H1 (cell line): ENCODE results near the gene ANKRD6. TPM values are rescaled to one million over a fixed set of nuclear protein-coding genes. Genes with fewer than 3 reads are reported as not detected.

ENCODE experiments used
- CTCF ChIA-PET: fragments of 300-600 bp; sonication (Branson Sonifier 250); formaldehyde crosslinking; loops from one replicate; lab custom pipeline; 2021; ENCODE audit not compliant: partially characterized antibody; lab: Charles Lee
- POLR2A ChIA-PET: fragments of 300-600 bp; sonication (Branson Sonifier 250); formaldehyde crosslinking; loops from one replicate; lab custom pipeline; 2021; ENCODE audit warnings: inconsistent platforms; ENCODE audit not compliant: partially characterized antibody; lab: Charles Lee
- DNase-seq, 2 experiments: peaks; one replicate each; pipeline versions ENCODE4 v3.0.0 to v3.0.0-alpha.2; 2010 to 2022; ENCODE audit warnings: low spot score in 2 of 2, low read depth in 1 of 2, mixed read lengths in 1 of 2
- FAIRE-seq: peaks from 2 replicates; lab custom pipeline; 2011; peaks lifted over from hg19 to GRCh38; lab: Jason Lieb, UNC
- H2AFZ ChIP-seq: 2 replicates; pipeline ENCODE4 v1.8.1; 2012; ENCODE audit warnings: low read length, inconsistent platforms
- H2AK5ac ChIP-seq: 2 replicates; pipeline ENCODE4 v1.6.1; 2013; ENCODE audit warnings: low read depth, low read length
- H2BK120ac ChIP-seq: replicated peaks from 2 replicates; pipeline ENCODE3; 2013; ENCODE audit warnings: low read depth, low read length, inconsistent platforms
- H2BK12ac ChIP-seq: 2 replicates; pipeline ENCODE4 v1.6.1; 2013; ENCODE audit warnings: low read depth, low read length
- H2BK15ac ChIP-seq: 2 replicates; pipeline ENCODE4 v1.6.1; 2013; ENCODE audit warnings: low read length
- H2BK20ac ChIP-seq: 2 replicates; pipeline ENCODE4 v1.6.1; 2013; ENCODE audit warnings: low read length
- H2BK5ac ChIP-seq: 2 replicates; pipeline ENCODE4 v1.6.1; 2013; ENCODE audit warnings: low read depth, low read length
- H3K14ac ChIP-seq: 2 replicates; pipeline ENCODE4 v1.6.1; 2013; ENCODE audit warnings: inconsistent platforms; ENCODE audit not compliant: insufficient read length
- H3K18ac ChIP-seq: 2 replicates; pipeline ENCODE4 v1.6.1; 2013; ENCODE audit warnings: low read length; ENCODE audit errors: extremely low read depth
- H3K23ac ChIP-seq: 2 replicates; pipeline ENCODE4 v1.6.1; 2013; ENCODE audit warnings: inconsistent platforms; ENCODE audit not compliant: insufficient read length
- H3K23me2 ChIP-seq: 2 replicates; pipeline ENCODE4 v1.6.1; 2013; ENCODE audit warnings: low read depth, low read length
- H3K27ac ChIP-seq: 2 replicates; pipeline ENCODE4 v1.6.1; 2011; ENCODE audit warnings: low read depth, low read length, inconsistent platforms
- H3K27me3 ChIP-seq, 4 experiments: replicated peaks in 1 of 4; 1 replicate in 1 of 4; 2 replicates in 3 of 4; pipeline versions ENCODE4 v1.6.1 to v1.8.1; 2011 to 2013; ENCODE audit warnings: low read length in 3 of 4, mild to moderate bottlenecking in 3 of 4, inconsistent platforms in 2 of 4, mixed read lengths in 2 of 4, moderate library complexity in 1 of 4; ENCODE audit not compliant: control insufficient read depth in 3 of 4, insufficient read depth in 3 of 4; ENCODE audit errors: extremely low read depth in 1 of 4
- H3K36me3 ChIP-seq, 4 experiments: 2 replicates each; pipeline versions ENCODE4 v1.6.1 to v1.8.1; 2011 to 2013; ENCODE audit warnings: mild to moderate bottlenecking in 4 of 4, low read length in 3 of 4, moderate library complexity in 2 of 4, control low read depth in 1 of 4, inconsistent platforms in 1 of 4; ENCODE audit not compliant: insufficient read depth in 4 of 4, control insufficient read depth in 2 of 4
- H3K4ac ChIP-seq: replicated peaks from 2 replicates; pipeline ENCODE3; 2013; ENCODE audit warnings: low read length, low read depth, mixed read lengths, inconsistent platforms; ENCODE audit not compliant: insufficient read length
- H3K4me1 ChIP-seq, 4 experiments: replicated peaks in 1 of 4; 1 replicate in 1 of 4; 2 replicates in 3 of 4; pipeline versions ENCODE4 v1.6.1 to v1.8.1; 2011 to 2013; ENCODE audit warnings: low read length in 3 of 4, inconsistent platforms in 2 of 4, mixed read lengths in 1 of 4; ENCODE audit not compliant: insufficient read depth in 4 of 4, control insufficient read depth in 3 of 4
- H3K4me2 ChIP-seq, 2 experiments: 2 replicates each; pipeline versions ENCODE4 v1.6.1 to v1.8.1; 2011 to 2013; ENCODE audit warnings: low read depth in 2 of 2, low read length in 2 of 2, control low read depth in 1 of 2, inconsistent platforms in 1 of 2, mild to moderate bottlenecking in 1 of 2; ENCODE audit not compliant: insufficient read depth in 1 of 2
- H3K4me3 ChIP-seq, 4 experiments: fragments of 200-600, 300-600 bp in 1 of 4; sonication (generic), shearing (Covaris generic), sonication (Bioruptor Twin) in 1 of 4; 2 replicates each; pipeline versions ENCODE4 v1.5.1 to v1.8.1; 2011 to 2016; ENCODE audit warnings: low read length in 4 of 4, low read depth in 3 of 4, control low read depth in 2 of 4, inconsistent platforms in 2 of 4, mild to moderate bottlenecking in 2 of 4, mixed read lengths in 1 of 4, moderate library complexity in 1 of 4; ENCODE audit not compliant: insufficient read depth in 2 of 4; ENCODE audit errors: extremely low read depth in 1 of 4
- H3K56ac ChIP-seq: replicated peaks from 2 replicates; pipeline ENCODE3; 2013; ENCODE audit warnings: low read depth, mild to moderate bottlenecking, mixed read lengths, low read length, inconsistent platforms; ENCODE audit not compliant: insufficient read length
- H3K79me1 ChIP-seq: 2 replicates; pipeline ENCODE4 v1.6.1; 2013; ENCODE audit warnings: low read depth, low read length, control low read depth
- H3K79me2 ChIP-seq, 2 experiments: 2 replicates each; pipeline versions ENCODE4 v1.6.1 to v1.8.1; 2012 to 2013; ENCODE audit warnings: low read length in 2 of 2, mild to moderate bottlenecking in 2 of 2, inconsistent platforms in 1 of 2; ENCODE audit not compliant: insufficient read depth in 2 of 2, control insufficient read depth in 1 of 2
- H3K9ac ChIP-seq, 4 experiments: replicated peaks in 1 of 4; 1 replicate in 1 of 4; 2 replicates in 3 of 4; pipeline versions ENCODE4 v1.6.1 to v1.8.1; 2011 to 2013; ENCODE audit warnings: low read depth in 3 of 4, low read length in 3 of 4, control low read depth in 2 of 4, mild to moderate bottlenecking in 2 of 4, moderate library complexity in 2 of 4, inconsistent platforms in 1 of 4; ENCODE audit errors: extremely low read depth in 1 of 4
- H3K9me3 ChIP-seq, 2 experiments: 2 replicates each; pipeline versions ENCODE4 v1.6.1 to v1.8.1; 2012 to 2013; ENCODE audit warnings: mild to moderate bottlenecking in 2 of 2, moderate library complexity in 2 of 2, control low read depth in 1 of 2, inconsistent platforms in 1 of 2, low read depth in 1 of 2, low read length in 1 of 2, mixed read lengths in 1 of 2; ENCODE audit not compliant: insufficient read depth in 2 of 2
- H4K20me1 ChIP-seq, 2 experiments: replicated peaks in 1 of 2; 2 replicates each; pipeline versions ENCODE3 to v1.8.1; 2011 to 2013; ENCODE audit warnings: inconsistent platforms in 2 of 2, low read length in 2 of 2, mild to moderate bottlenecking in 1 of 2; ENCODE audit not compliant: insufficient read depth in 2 of 2, control insufficient read depth in 1 of 2
- H4K5ac ChIP-seq: 2 replicates; pipeline ENCODE4 v1.6.1; 2013; ENCODE audit warnings: low read length, low read depth, mixed read lengths, inconsistent platforms; ENCODE audit not compliant: insufficient read length
- H4K8ac ChIP-seq: 2 replicates; pipeline ENCODE4 v1.8.0; 2013; ENCODE audit warnings: mild to moderate bottlenecking, moderate library complexity, low read length, inconsistent platforms; ENCODE audit not compliant: insufficient read depth; ENCODE audit errors: extremely low read depth
- H4K91ac ChIP-seq: replicated peaks from 2 replicates; pipeline ENCODE3; 2013; ENCODE audit warnings: low read length, mixed read lengths, inconsistent platforms; ENCODE audit not compliant: insufficient read length
- BCL11A ChIP-seq, 2 experiments: IDR thresholded peaks; one replicate each; pipeline ENCODE4 v1.6.1; 2011; ENCODE audit warnings: low read depth in 2 of 2, low read length in 2 of 2, mild to moderate bottlenecking in 2 of 2
- EP300 ChIP-seq, 2 experiments: IDR thresholded peaks; 1 replicate in 1 of 2; 2 replicates in 1 of 2; pipeline ENCODE4 v1.6.1; 2011 to 2012; ENCODE audit warnings: low read depth in 2 of 2, low read length in 2 of 2, mild to moderate bottlenecking in 2 of 2, borderline replicate concordance in 1 of 2, inconsistent platforms in 1 of 2, moderate library complexity in 1 of 2
- POLR2AphosphoS5 ChIP-seq: IDR thresholded peaks from 2 replicates; pipeline ENCODE4 v1.6.1; 2011; ENCODE audit warnings: low read depth, low read length
- WGBS, 2 experiments: shearing (Covaris generic) in 1 of 2; methylation state at CpG; one replicate each; pipeline versions ENCODE4 v1.1.6 to v1.1.7; 2013 to 2015; ENCODE audit warnings: low lambda C conversion rate in 2 of 2, mixed read lengths in 2 of 2, inconsistent platforms in 1 of 2, low coverage in 1 of 2, missing lambda C conversion rate in 1 of 2; ENCODE audit not compliant: insufficient replicate concordance in 2 of 2, insufficient coverage in 1 of 2, insufficient read length in 1 of 2; ENCODE audit errors: extremely low coverage in 1 of 2, missing lambda C conversion rate in 1 of 2; 5-methylcytosine and 5-hydroxymethylcytosine counted together
- polyA plus RNA-seq, 7 experiments: library from polyadenylated mRNA; depleted of rRNA in 3 of 7; stranded (reverse) in 5 of 7; unstranded in 2 of 7; fragments of >200 nt in 5 of 7; fragments of 200-250 nt in 2 of 7; gene quantifications; 1 replicate in 5 of 7; 2 replicates in 1 of 7; 4 replicates in 1 of 7; pipeline versions ENCODE4 v1.2.1 to v1.2.3, GENCODE V29; 2011 to 2013; ENCODE audit warnings: missing spikeins in 2 of 7, mixed read lengths in 2 of 7
- total RNA-seq: library from RNA; stranded (reverse); fragmentation: NEBNext Ultra II Directional; extraction: Animal tissue kit (Norgen Biotek cat#: 25700); gene quantifications from 2 replicates; pipeline ENCODE4 v1.2.1, GENCODE V29; 2021

ANKRD6 gene
- total and polyA plus RNA-seq, 2 of the 8 experiments (the other 6 are each of a cell fraction or from before 2014, with no cell fraction given), result 5.9 to 12.8 TPM

DNA sequence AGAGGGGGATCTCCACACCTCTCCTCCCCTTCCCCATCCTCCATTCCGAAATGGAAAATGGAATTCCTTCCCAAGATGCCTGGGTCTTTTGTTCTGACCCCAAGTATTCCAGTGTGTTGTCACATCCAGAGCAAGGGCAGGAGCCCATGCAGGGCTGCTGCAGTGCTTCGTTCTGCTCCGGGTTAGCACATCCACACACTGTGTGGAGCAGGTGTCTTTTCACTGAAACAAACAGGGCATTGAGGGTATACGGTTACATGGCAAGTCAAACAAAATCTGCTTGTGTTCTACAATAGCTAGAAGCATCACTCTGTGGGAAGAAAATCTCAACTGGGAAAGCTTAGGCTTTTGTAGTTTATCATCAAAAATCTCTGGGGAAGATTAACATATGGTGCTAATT, 148.7 kb downstream of the ANKRD6 start:
- no peak overlapping the region for H2BK5ac ChIP-seq
- no peak overlapping the region for H4K91ac ChIP-seq
- H3K79me1 ChIP-seq, result no peaks in the 10 kb centered on the region
- no peak overlapping the region for H3K23ac ChIP-seq
- H3K18ac ChIP-seq, result no peak overlapping the region
- no peak overlapping the region for H3K9ac ChIP-seq
- peaks cover 0 to 3% (median 1%) of the 10 kb centered on the region in 4 experiments; a peak in 1 of 7 replicates for H3K4me1 ChIP-seq
- no peaks in the 10 kb centered on the region for H3K23me2 ChIP-seq
- no peak overlapping the region for H3K27ac ChIP-seq
- WGBS, 2 experiments, result 86% methylated on average over 4 of the region's 4 CpGs; no CpG with 5 or more reads in 1 of the 2 experiments
- H3K4me2 ChIP-seq, result no peak overlapping the region
- no peak overlapping the region for H2BK20ac ChIP-seq
- H2AK5ac ChIP-seq, result no peak overlapping the region
- no peak overlapping the region for H2AFZ ChIP-seq
- no peak for TF ChIP-seq POLR2AphosphoS5
- no peak for TF ChIP-seq BCL11A (IDR thresholded peaks at IDR 0.05; ENCODE audit: low read depth in 2 of 2, low read length in 2 of 2)
- TF ChIP-seq EP300 (IDR thresholded peaks at IDR 0.05; ENCODE audit: borderline replicate concordance in 1 of 2, low read depth in 2 of 2, low read length in 2 of 2), result no peak
- H4K5ac ChIP-seq, result no peak overlapping the region
- no peak overlapping the region for H4K8ac ChIP-seq
- H3K9me3 ChIP-seq, result no peaks in the 10 kb centered on the region
- no peak overlapping the region for H3K4ac ChIP-seq
- no peak for FAIRE-seq
- no peaks in the 10 kb centered on the region for H3K27me3 ChIP-seq
- DNase-seq, result no peak
- ChIA-PET POLR2A (no interaction called here), CTCF (interaction anchor here (0.8 to 2.3 kb wide), 11 partner anchors 9 to 332 kb away, joined by 3 to 7 read pairs (median 4); no protein-coding TSS in a partner anchor)
- no peak overlapping the region for H2BK12ac ChIP-seq
- H2BK120ac ChIP-seq, result no peak overlapping the region
- H3K79me2 ChIP-seq, result no peaks in the 10 kb centered on the region
- H3K4me3 ChIP-seq, result no peak overlapping the region
- no peaks in the 10 kb centered on the region for H3K36me3 ChIP-seq
- no peaks in the 10 kb centered on the region for H4K20me1 ChIP-seq
- H2BK15ac ChIP-seq, result no peak overlapping the region
- no peak overlapping the region for H3K56ac ChIP-seq
- no peak overlapping the region for H3K14ac ChIP-seq
